ENCODE data around the gene NHLH1. TPM values are rescaled to one million over a fixed set of nuclear protein-coding genes. Genes with fewer than 3 reads are reported as not detected.

NHLH1 gene
- total RNA-seq, 1 experiment from 2014 or later = 1.6 TPM

- CTCF ChIA-PET = no interaction called here
- peaks cover 38% of the 10 kb centered on the region for H3K36me3 Mint-ChIP-seq (ENCODE audit: insufficient read depth, unreplicated experiment)
- no peak overlapping the region for H3K27ac Mint-ChIP-seq (ENCODE audit: unreplicated experiment)
- intact Hi-C loops (cut with micrococcal nuclease; ENCODE audit: unreplicated experiment) = no loop called here
- DNase-seq = no peak
- H3K4me3 Mint-ChIP-seq (ENCODE audit: low read depth, unreplicated experiment) = no peak overlapping the region
- H3K4me1 Mint-ChIP-seq (ENCODE audit: low read depth, unreplicated experiment) = no peaks in the 10 kb centered on the region
- no peaks in the 10 kb centered on the region for H3K9me3 Mint-ChIP-seq (ENCODE audit: low read depth, unreplicated experiment)
- TF ChIP-seq CTCF (IDR thresholded peaks at IDR 0.05; ENCODE audit: unreplicated experiment) = no peak
- BruUV-seq (replicated peaks) = no TSS peak
- H3K27me3 Mint-ChIP-seq (ENCODE audit: unreplicated experiment) = no peaks in the 10 kb centered on the region
Measured at GRCh38 chr1:160351629-160352028, 15.2 kb upstream of the NHLH1 start.

- Mint-ChIP-seq H3K9me3 (ENCODE audit: low read depth, unreplicated experiment) (no peaks in the 10 kb centered on the region), H3K4me1 (ENCODE audit: low read depth, unreplicated experiment) (no peaks in the 10 kb centered on the region), H3K36me3 (ENCODE audit: insufficient read depth, unreplicated experiment) (peaks cover 36% of the 10 kb centered on the region), H3K4me3 (ENCODE audit: low read depth, unreplicated experiment) (no peak overlapping the region), H3K27ac (ENCODE audit: unreplicated experiment) (no peak overlapping the region), H3K27me3 (ENCODE audit: unreplicated experiment) (no peaks in the 10 kb centered on the region)
- no peak for DNase-seq
- CTCF ChIA-PET = interaction anchor here (0.7 kb wide), 1 partner anchor 204 kb away, joined by 3 read pairs; no protein-coding TSS in a partner anchor
- intact Hi-C loops (cut with micrococcal nuclease; ENCODE audit: unreplicated experiment) = no loop called here
- no TSS peak for BruUV-seq (replicated peaks)
- TF ChIP-seq CTCF (IDR thresholded peaks at IDR 0.05; ENCODE audit: unreplicated experiment) = no peak
Measured at GRCh38 chr1:160352555-160352954, 14.3 kb upstream of the NHLH1 start.

GRCh38 chr1:160353223-160353622 is 13.6 kb upstream of the NHLH1 start:
- peaks cover 36% of the 10 kb centered on the region for H3K36me3 Mint-ChIP-seq (ENCODE audit: insufficient read depth, unreplicated experiment)
- intact Hi-C loops (cut with micrococcal nuclease; ENCODE audit: unreplicated experiment) = no loop called here
- no peak for TF ChIP-seq CTCF (IDR thresholded peaks at IDR 0.05; ENCODE audit: unreplicated experiment)
- no peak overlapping the region for H3K4me3 Mint-ChIP-seq (ENCODE audit: low read depth, unreplicated experiment)
- no peaks in the 10 kb centered on the region for H3K4me1 Mint-ChIP-seq (ENCODE audit: low read depth, unreplicated experiment)
- CTCF ChIA-PET = interaction anchor here (0.7 kb wide), 1 partner anchor 205 kb away, joined by 3 read pairs; no protein-coding TSS in a partner anchor
- no TSS peak for BruUV-seq (replicated peaks)
- H3K27ac Mint-ChIP-seq (ENCODE audit: unreplicated experiment) = no peak overlapping the region
- DNase-seq = no peak
- H3K9me3 Mint-ChIP-seq (ENCODE audit: low read depth, unreplicated experiment) = no peaks in the 10 kb centered on the region
- H3K27me3 Mint-ChIP-seq (ENCODE audit: unreplicated experiment) = no peaks in the 10 kb centered on the region

- DNase-seq = peak; percentile 53
- TF ChIP-seq CTCF (IDR thresholded peaks at IDR 0.05; ENCODE audit: unreplicated experiment) = peak; percentile 61
- Mint-ChIP-seq H3K27me3 (ENCODE audit: unreplicated experiment) (no peaks in the 10 kb centered on the region), H3K9me3 (ENCODE audit: low read depth, unreplicated experiment) (no peaks in the 10 kb centered on the region), H3K36me3 (ENCODE audit: insufficient read depth, unreplicated experiment) (peaks cover 44% of the 10 kb centered on the region), H3K4me1 (ENCODE audit: low read depth, unreplicated experiment) (no peaks in the 10 kb centered on the region), H3K27ac (ENCODE audit: unreplicated experiment) (no peak overlapping the region), H3K4me3 (ENCODE audit: low read depth, unreplicated experiment) (no peak overlapping the region)
- BruUV-seq (replicated peaks) = no TSS peak
- intact Hi-C loops (cut with micrococcal nuclease; ENCODE audit: unreplicated experiment) = loop anchor here (1.0 kb wide), 2 partner anchors 22 to 62 kb away; no protein-coding TSS in a partner anchor
- CTCF ChIA-PET = interaction anchor here (0.5 to 1.8 kb wide), 9 partner anchors 13 to 977 kb away, joined by 3 to 17 read pairs (median 4); no protein-coding TSS in a partner anchor
Measured at GRCh38 chr1:160354388-160354985, 12.4 kb upstream of the NHLH1 start.
